Measurements from ENCODE around the gene GAL3ST2.
A peak's percentile ranks its signal among the peaks of the same experiment; 100 is the strongest.

Gene GAL3ST2

GRCh38 chr2:241813644-241814392, 37.2 kb downstream of the GAL3ST2 start:
- Histone ChIP-seq H3K18ac (ENCODE audit: low read length) (peak overlapping the region; percentile 89), H3K79me1 (ENCODE audit: low read depth, low read length) (no peaks in the 10 kb centered on the region), H4K91ac (ENCODE audit: low read depth, low read length, poor library complexity) (peak overlapping the region; percentile 9), H2BK120ac (ENCODE audit: low read depth, low read length) (no peak overlapping the region), H3K9ac (ENCODE audit: low read depth, low read length, poor library complexity) (no peak overlapping the region), H3K4me1 (ENCODE audit: control insufficient read depth in 2 of 2, insufficient read depth in 1 of 2, low read depth in 1 of 2, low read length in 2 of 2) (peaks cover 1 to 6% of the 10 kb centered on the region in 2 donors), H3K27ac (replicated peaks; ENCODE audit: low read length) (no peak overlapping the region), H3K36me3 (replicated peaks in 1 of 2; ENCODE audit: control insufficient read depth in 2 of 2, insufficient read depth in 2 of 2, low read length in 2 of 2) (no peaks in the 10 kb centered on the region), H2BK15ac (ENCODE audit: low read length) (peak overlapping the region; percentile 92), H3K4ac (ENCODE audit: low read length) (no peak overlapping the region), H2AFZ (ENCODE audit: low read length) (no peak overlapping the region), H3K14ac (ENCODE audit: low read length) (no peak overlapping the region), H3K23ac (ENCODE audit: low read depth, low read length, poor library complexity) (no peak overlapping the region), H2BK5ac (ENCODE audit: low read length) (peak overlapping the region; percentile 82), H3K27me3 (ENCODE audit: control insufficient read depth in 3 of 3, insufficient read depth in 3 of 3, low read depth in 1 of 3, low read length in 3 of 3) (peaks cover 0 to 6% (median 0%) of the 10 kb centered on the region in 3 experiments), H3K4me3 (ENCODE audit: low read length in 2 of 2) (no peak overlapping the region), H4K8ac (ENCODE audit: low read depth, low read length) (no peak overlapping the region), H3K4me2 (ENCODE audit: insufficient read depth, low read length, poor library complexity, severe bottlenecking) (no peak overlapping the region), H2AK5ac (ENCODE audit: low read depth, low read length) (peak overlapping the region; percentile 66), H3K9me3 (replicated peaks in 1 of 2; ENCODE audit: control insufficient read depth in 2 of 2, insufficient read depth in 1 of 2, low read depth in 1 of 2, low read length in 2 of 2) (no peaks in the 10 kb centered on the region), H2BK12ac (ENCODE audit: low read length) (no peak overlapping the region)
- WGBS, 2 donors (ENCODE audit: extremely low coverage in 2 of 2, insufficient read length in 2 of 2, insufficient replicate concordance in 1 of 2) = no CpG with 5 or more reads among the region's 20 CpGs
- no peak for DNase-seq (ENCODE audit: low spot score)

GRCh38 chr2:241814393-241814642, 37.7 kb downstream of the GAL3ST2 start:
- peak overlapping the region; percentile 44 for H3K9ac ChIP-seq (ENCODE audit: low read depth, low read length, poor library complexity)
- H3K18ac ChIP-seq (ENCODE audit: low read length) = peak overlapping the region; percentile 89
- peak overlapping the region; percentile 98 for H4K91ac ChIP-seq (ENCODE audit: low read depth, low read length, poor library complexity)
- no peak overlapping the region for H3K4me3 ChIP-seq (ENCODE audit: low read length in 2 of 2)
- H4K8ac ChIP-seq (ENCODE audit: low read depth, low read length) = no peak overlapping the region
- H3K23ac ChIP-seq (ENCODE audit: low read depth, low read length, poor library complexity) = no peak overlapping the region
- H3K27ac ChIP-seq (replicated peaks; ENCODE audit: low read length) = no peak overlapping the region
- no peak overlapping the region for H3K4me2 ChIP-seq (ENCODE audit: insufficient read depth, low read length, poor library complexity, severe bottlenecking)
- WGBS, 2 donors (ENCODE audit: extremely low coverage in 2 of 2, insufficient read length in 2 of 2, insufficient replicate concordance in 1 of 2) = no CpG with 5 or more reads among the region's 17 CpGs
- H3K79me1 ChIP-seq (ENCODE audit: low read depth, low read length) = peaks cover 2% of the 10 kb centered on the region
- H2AFZ ChIP-seq (ENCODE audit: low read length) = no peak overlapping the region
- H3K4me1 ChIP-seq (ENCODE audit: control insufficient read depth in 2 of 2, insufficient read depth in 1 of 2, low read depth in 1 of 2, low read length in 2 of 2) = peaks cover 0 to 2% of the 10 kb centered on the region in 2 donors
- H3K9me3 ChIP-seq (replicated peaks in 1 of 2; ENCODE audit: control insufficient read depth in 2 of 2, insufficient read depth in 1 of 2, low read depth in 1 of 2, low read length in 2 of 2) = no peaks in the 10 kb centered on the region
- no peak overlapping the region for H2AK5ac ChIP-seq (ENCODE audit: low read depth, low read length)
- no peaks in the 10 kb centered on the region for H3K36me3 ChIP-seq (replicated peaks in 1 of 2; ENCODE audit: control insufficient read depth in 2 of 2, insufficient read depth in 2 of 2, low read length in 2 of 2)
- no peak overlapping the region for H2BK12ac ChIP-seq (ENCODE audit: low read length)
- no peak overlapping the region for H3K14ac ChIP-seq (ENCODE audit: low read length)
- H2BK15ac ChIP-seq (ENCODE audit: low read length) = peak overlapping the region; percentile 92
- DNase-seq (ENCODE audit: low spot score) = no peak
- no peak overlapping the region for H2BK120ac ChIP-seq (ENCODE audit: low read depth, low read length)
- peak overlapping the region; percentile 76 for H3K4ac ChIP-seq (ENCODE audit: low read length)
- no peak overlapping the region for H2BK5ac ChIP-seq (ENCODE audit: low read length)
- H3K27me3 ChIP-seq (ENCODE audit: control insufficient read depth in 3 of 3, insufficient read depth in 3 of 3, low read depth in 1 of 3, low read length in 3 of 3) = peaks cover 0 to 6% (median 0%) of the 10 kb centered on the region in 3 experiments

GRCh38 chr2:241814643-241815476, 38.2 kb downstream of the GAL3ST2 start:
- Histone ChIP-seq H3K4me2 (ENCODE audit: insufficient read depth, low read length, poor library complexity, severe bottlenecking) (no peak overlapping the region), H4K8ac (ENCODE audit: low read depth, low read length) (no peak overlapping the region), H2BK5ac (ENCODE audit: low read length) (no peak overlapping the region), H2BK12ac (ENCODE audit: low read length) (peak overlapping the region; percentile 90), H3K36me3 (replicated peaks in 1 of 2; ENCODE audit: control insufficient read depth in 2 of 2, insufficient read depth in 2 of 2, low read length in 2 of 2) (no peaks in the 10 kb centered on the region), H3K4me3 (ENCODE audit: low read length in 2 of 2) (no peak overlapping the region), H3K27ac (replicated peaks; ENCODE audit: low read length) (no peak overlapping the region), H3K9ac (ENCODE audit: low read depth, low read length, poor library complexity) (peak overlapping the region; percentile 44), H2BK15ac (ENCODE audit: low read length) (peak overlapping the region; percentile 92), H3K9me3 (replicated peaks in 1 of 2; ENCODE audit: control insufficient read depth in 2 of 2, insufficient read depth in 1 of 2, low read depth in 1 of 2, low read length in 2 of 2) (no peaks in the 10 kb centered on the region), H3K27me3 (ENCODE audit: control insufficient read depth in 3 of 3, insufficient read depth in 3 of 3, low read depth in 1 of 3, low read length in 3 of 3) (peaks cover 0 to 6% (median 0%) of the 10 kb centered on the region in 3 experiments), H3K18ac (ENCODE audit: low read length) (peak overlapping the region; percentile 89), H2AK5ac (ENCODE audit: low read depth, low read length) (peak overlapping the region; percentile 90), H2AFZ (ENCODE audit: low read length) (no peak overlapping the region), H3K23ac (ENCODE audit: low read depth, low read length, poor library complexity) (peak overlapping the region; percentile 43), H3K4ac (ENCODE audit: low read length) (peak overlapping the region; percentile 76), H3K14ac (ENCODE audit: low read length) (no peak overlapping the region), H3K4me1 (ENCODE audit: control insufficient read depth in 2 of 2, insufficient read depth in 1 of 2, low read depth in 1 of 2, low read length in 2 of 2) (peaks cover 0 to 2% of the 10 kb centered on the region in 2 donors), H4K91ac (ENCODE audit: low read depth, low read length, poor library complexity) (peak overlapping the region; percentile 98), H3K79me1 (ENCODE audit: low read depth, low read length) (peaks cover 3% of the 10 kb centered on the region), H2BK120ac (ENCODE audit: low read depth, low read length) (no peak overlapping the region)
- no CpG with 5 or more reads among the region's 52 CpGs for WGBS, 2 donors (ENCODE audit: extremely low coverage in 2 of 2, insufficient read length in 2 of 2, insufficient replicate concordance in 1 of 2)
- DNase-seq (ENCODE audit: low spot score) = no peak

All from neuronal stem cell (in vitro differentiated cells).